Renal cortex interstitium (tissue), 11 donors: ENCODE results near the gene SERINC2. TPM values are rescaled to one million over a fixed set of nuclear protein-coding genes. Genes with fewer than 3 reads are reported as not detected.

ENCODE experiments used
- DNase-seq, 11 donors: peaks; one replicate each; pipeline ENCODE4 v3.0.0-alpha.2; 2013; ENCODE audit warnings: low read depth in 9 of 11, low spot score in 4 of 11; ENCODE audit errors: extremely low read depth in 1 of 11
- polyA plus RNA-seq, 3 donors: library from polyadenylated mRNA; unstranded; fragments of 120-200 nt; gene quantifications; one replicate each; pipeline ENCODE4 v1.2.1, GENCODE V29; 2013; ENCODE audit not compliant: insufficient read length in 3 of 3

The SERINC2 gene
- polyA plus RNA-seq, 3 donors, result 34.8 to 52.4 (median 51.1) TPM

DNA sequence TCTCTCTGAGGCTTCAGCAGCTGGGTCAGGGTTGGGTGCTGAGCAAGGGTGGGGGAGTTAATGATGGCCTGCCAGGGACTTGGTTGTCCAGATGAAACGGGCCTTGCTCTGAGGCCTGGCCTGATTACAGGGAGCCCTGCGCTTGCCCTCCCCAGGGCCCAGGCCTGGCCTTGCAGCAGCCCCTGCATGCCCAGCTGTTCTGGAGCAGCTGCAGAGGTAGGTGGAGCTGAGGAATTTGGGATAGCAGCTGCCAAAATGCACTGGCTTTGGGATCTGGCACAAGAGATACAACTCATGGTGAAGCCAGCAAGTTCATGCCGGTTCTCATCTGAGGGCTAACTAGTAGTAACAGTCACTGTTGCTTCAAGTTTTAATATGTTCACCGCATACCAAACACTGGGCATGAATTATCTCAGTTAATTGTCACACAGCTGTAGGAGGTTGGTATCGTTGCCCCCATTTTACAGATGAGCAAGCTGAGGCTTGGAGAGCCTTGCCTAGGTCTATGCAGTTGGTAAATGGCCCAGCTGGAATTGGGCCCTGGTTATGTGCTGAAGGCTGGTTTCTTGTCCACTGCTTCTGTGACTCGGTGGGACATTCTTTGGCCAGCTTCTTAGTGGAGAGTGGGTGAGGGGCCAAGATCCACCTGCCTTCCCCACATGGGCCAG is 7.3 kb upstream of the SERINC2 start:
- DNase-seq, result no peak

DNA sequence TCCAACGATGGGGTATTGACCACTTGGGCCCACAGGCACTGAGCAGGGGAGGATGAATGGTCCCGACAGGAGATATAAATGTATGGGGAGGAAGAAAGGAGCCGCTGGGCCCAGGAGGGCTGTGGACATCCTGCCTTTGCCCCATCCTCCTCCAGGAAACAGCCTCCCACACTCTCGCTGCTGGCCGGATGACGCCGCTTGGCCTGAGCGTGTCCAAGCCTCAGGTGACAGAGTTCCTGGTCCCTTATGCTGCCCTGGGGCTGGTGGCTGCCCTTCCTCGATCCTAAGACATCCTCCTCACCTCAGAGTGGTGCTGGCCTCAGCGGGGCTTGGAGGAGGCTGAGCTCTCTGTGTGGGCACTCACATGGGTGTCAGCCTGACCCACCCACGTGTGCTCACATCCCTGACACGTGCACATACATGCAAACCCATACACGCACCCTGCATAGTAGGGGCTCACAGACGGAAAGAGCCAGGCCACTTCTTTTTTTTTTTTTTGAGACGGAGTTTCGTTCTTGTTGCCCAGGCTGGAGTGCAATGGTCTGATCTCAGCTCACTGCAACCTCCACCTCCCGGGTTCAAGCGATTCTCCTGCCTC is 5.9 kb upstream of the SERINC2 start:
- DNase-seq, result no peak

DNA sequence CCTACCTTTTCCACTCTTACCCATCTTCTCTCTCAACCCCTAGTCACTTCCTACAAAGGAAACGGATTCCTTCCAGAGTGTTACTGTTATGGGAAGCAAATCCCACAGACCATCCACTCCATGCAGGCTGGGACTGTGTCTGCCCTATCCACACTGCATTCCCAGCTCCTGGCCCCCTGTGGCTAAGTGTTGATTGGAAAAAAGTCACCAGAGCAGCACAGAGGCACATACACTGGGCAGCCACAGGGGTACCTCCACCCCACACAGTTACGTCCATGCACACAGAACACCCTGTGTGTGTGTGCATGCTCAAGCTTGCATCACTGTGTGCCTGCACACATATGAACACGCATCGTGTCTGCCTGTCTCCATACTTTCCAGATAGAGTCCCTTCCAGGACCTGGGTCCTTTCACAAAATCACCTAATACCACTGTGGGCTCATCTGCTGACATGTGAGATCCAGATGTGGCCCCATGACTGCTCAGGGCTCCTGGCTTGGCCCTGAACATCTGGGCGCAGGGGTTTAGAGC is 4.2 kb upstream of the SERINC2 start:
- DNase-seq, result no peak

DNA sequence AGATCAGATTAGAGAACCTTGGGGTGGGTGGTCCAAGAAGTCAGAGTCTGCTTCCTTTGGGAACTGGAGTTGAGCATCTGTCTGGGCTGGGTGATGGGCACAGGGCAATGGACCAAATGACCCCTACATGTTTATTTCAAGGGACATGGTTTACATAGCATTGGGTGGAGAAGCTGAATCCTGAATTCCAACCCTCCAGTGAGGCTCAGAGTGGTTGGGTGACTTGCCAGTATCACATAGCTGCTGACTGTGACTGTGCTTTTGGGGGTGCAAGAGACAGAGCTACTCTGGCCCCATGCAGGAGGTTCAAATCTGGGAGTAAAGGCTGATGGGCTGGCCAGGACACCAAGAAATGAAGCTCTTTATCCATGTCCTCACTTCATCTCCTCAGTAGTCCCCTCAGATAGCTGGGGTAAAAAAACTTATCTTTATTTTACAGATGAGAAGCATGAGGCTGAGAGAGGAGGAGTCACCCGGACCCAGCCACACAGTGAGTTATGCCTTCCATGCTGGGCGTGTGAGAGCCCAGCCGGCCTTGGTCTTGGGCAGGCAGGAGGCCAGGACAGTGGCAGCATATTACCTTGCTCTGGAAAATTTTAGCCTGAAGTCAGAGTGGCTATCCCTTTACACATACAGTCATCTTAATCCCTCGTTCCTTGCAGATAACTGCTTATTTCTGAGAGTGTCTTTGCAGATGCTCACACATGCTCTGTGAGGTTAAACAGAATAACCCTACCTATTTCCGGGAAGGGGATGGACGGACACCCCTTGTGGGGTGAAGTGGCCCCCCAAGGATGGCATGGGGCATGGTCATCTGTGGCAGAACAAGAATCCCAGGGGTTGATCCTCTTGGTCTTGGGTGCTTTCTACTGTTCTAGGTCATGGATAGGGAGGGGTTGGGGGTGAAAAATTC is 2.8 kb upstream of the SERINC2 start:
- no peak for DNase-seq

DNA sequence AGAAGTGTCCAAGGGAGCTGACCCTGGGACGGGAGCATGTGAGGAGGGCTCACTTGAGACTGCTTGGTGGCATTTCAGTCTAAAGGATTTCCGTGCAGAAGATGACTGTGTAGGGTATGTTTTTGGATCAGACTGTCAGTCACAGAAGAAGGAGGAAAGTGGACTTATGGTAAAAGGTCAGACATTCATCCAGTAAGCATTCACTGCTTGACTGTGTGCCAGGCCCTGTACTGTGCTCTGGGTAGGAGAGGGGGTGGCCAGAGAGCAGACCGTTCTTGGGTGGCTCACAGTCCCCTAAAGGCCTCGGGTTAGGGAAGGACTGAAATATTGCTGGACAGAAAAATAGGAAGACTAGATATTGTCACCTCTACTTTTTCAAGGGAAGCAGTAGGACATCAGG is 2.1 kb upstream of the SERINC2 start:
- no peak for DNase-seq

DNA sequence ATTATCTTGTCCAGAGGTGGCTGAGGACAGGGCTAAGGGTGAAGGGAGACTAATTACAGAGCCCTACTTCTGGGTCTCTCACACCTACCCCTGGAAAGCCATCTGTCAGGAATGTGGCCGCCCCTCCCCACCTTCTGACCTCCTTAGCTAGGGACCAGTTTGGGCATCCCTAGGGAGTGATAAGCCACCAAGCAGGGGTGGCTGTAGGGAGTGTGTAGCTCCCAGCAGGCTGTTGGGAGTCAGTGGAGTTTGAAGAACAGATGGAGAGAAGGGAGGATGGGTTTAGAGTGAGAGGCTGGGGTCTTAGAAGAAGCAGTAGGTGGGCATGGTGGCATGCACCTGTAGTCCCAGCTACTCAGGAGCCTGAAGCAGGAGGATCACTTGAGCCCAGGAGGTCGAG is 808 bp upstream of the SERINC2 start:
- DNase-seq, result no peak

DNA sequence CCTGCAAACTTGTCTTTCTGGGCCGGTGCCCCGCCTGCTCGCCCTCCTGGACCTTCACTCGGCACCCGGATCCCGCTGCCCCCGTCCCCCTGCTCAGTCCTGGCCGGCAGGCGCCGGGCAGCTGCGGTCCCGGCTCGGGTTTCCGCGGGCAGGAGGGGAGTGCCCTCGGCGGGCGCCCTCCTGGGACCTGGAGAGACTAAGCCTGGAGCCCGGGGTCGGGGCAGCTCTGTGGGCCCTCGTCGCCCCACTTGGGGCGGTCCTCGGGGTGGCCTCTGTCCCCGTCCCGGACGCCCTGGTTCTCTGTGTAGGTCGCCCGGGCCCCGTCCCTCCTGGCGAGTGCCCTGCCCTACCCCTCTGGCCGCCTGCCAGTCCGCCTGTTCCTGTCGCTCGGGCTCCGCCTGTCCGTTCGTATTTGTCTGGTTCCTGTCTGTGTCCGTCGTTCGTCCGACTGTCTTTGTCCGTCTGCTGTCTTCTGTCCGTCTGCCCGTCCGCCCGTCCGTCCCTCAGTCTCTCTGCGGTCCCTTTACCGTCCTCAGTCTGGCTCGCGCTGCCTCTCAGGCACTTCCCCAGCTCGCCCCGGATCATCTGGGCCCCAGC is 490 bp downstream of the SERINC2 start:
- peak in 7 of 11 donors; percentile 12 to 56 (median 34) for DNase-seq

DNA sequence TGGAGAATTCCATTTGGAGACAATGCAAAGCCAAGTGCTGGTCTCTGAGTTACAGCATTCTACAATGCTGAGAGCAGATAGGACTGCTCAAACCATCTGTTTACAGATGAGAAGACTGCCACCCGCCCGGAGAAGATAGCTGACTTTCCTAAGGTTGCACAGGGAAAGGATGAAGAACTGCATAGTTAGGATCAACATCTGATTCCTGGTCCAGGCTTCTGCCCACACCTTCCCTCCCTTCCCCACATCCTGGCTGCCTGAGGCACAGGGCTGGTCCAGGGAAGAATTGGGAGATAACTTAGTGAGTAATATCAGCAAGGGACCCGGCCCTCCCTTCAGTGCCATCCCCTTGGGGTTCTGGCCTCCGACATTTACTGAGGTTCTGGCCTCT is 2.0 kb downstream of the SERINC2 start:
- DNase-seq, result no peak

DNA sequence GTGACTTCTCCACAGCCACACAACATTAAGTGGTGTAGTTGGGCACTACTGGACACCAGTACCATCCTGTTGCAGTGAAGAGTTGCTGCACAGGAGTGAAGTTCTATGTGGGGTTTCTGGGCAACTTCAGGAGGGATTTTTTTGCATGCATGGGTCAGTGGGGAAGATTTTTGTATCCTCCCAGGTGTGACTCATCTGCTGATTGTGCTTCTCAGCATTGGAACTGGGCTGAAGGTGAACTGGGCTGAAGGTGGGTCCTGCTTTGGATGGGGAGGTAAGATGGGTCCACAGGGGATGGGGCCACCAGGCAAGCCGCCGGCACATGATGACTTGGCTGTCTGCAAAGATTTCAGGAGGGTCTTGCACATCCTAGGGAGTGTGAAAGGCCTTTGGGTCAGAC is 2.6 kb downstream of the SERINC2 start:
- no peak for DNase-seq

DNA sequence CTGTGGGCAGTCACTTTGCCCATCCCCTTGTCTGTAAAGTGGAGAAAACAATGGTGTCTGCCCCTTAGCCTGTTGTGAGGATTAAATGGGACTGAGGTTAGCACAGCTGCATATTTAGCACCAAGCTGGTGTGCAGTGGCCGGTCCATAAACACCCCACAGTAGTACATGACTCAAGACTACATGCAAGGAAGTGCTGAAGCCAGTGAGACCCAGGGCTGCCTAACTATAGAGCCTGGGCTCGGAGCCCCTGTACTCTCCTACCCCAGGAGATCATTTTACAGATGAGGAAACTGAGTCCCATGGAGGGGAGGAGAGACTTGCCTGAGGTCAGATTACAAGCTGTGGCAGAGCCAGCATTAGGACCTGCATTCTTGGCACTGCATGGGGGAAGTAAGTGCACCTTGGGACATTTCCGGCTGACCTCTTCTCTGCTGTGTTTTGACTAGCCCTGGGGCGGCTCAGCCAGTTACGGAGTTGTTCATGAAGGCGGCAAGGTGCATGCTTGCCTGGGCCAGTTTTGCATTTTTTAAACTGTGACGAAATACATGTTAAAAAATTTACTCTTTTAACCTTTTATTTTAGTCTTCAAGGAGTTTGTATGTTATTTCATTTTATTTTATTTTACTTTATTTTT is 3.2 kb downstream of the SERINC2 start:
- peak in 1 of 11 donors; percentile 9 for DNase-seq

DNA sequence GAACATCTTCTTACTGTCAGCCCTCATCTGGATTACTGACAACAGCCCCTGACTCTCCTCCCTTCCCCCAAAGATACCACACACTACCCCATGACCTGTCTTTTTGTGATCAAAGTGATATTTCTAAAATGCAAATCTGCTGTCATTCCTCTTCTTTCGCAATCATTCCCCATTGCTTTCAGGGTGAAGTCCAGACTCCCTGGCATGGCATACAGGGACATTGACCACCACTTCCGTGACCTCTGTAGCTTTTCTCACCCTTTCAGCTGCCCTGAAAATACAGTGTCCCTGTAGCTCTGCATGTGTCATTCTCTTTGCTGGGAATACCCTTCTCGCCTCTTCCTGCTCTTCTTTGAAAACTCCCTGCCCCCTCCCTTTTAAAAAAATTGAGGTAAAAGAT is 4.1 kb downstream of the SERINC2 start:
- no peak for DNase-seq

DNA sequence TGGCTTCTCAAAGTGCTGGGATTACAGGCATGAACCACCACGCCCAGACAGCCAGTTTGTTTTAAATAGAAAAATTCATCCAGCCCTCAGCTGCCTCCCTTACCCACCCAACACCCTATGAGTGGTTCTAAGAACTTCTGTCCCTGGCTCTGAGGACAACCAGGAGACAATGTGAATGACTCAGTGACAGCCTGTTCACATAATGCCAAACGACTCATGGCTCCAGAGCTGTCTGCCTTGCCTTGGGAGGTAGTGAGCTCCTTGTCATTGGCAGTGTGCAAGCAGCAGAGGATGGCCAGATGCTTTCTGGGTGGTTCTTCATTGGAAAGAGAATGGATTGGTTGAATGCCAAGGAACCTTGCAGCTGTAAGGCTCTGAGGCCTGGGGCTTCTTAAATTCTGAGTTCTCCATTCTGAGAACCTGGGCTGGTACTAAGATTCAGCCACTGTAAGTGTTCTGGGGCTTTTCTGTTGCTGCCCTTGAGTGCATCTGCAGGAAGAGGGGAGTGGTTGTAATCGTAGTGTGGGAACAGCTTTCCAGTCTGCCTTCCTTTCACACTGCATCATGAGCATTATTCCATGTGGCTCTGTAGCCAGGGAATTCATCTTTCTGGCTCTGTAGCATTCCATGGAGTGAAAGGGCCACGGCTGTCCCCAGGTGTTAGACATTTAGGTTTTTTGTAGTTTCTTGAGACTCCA is 5.8 kb downstream of the SERINC2 start:
- DNase-seq, result no peak

DNA sequence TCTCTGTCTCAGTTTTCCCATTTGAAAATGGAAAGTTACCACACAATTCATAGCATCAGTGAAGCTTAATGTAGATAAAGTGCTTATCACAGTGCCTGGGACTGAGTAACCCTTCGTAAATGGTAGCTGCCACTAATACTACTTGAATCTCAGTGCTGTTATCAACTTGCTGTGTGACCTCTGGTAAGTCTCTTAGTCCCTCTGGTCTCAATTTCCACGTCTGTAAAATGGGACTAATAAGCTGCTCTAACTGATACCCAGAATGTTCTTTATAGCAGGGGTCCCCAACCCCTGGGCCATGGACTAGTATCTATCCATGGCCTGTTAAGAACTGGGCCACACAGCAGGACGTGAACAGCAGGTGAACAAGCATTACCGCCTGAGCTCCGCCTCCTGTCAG is 7.7 kb downstream of the SERINC2 start:
- DNase-seq, result no peak

DNA sequence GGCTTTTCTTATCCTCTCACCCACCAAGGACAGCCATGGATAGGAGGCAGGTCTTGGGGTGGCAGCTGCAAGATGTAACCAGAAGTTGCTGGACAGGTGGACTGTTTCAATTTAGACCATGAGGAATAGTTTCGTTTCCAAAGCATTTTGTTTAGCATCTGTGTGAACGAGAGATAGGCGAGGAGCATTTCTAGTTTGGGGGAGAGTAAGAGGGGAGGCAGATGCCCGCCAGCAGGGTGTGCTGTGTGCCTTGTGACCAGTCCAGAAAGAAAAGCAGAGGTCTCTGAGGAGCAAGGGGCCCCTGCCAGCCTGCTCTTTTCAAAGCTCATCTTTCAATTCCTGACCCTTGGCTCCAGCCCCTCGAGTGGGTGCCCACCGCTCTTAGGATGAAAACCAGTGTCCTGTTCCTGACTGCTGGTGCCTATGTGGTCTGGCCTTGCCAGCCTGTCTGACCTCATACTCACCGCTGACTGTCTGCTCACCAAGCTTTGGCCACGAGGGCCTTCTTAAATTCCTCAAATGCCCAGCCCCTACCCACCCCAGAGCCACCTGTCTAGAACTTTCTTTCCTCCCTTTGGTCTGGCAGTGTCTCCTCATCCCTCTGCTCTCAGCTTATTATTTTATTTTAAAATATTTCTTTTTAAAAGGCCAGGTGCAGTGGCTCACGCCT is 8.5 kb downstream of the SERINC2 start:
- peak in 1 of 11 donors; percentile 3 for DNase-seq

DNA sequence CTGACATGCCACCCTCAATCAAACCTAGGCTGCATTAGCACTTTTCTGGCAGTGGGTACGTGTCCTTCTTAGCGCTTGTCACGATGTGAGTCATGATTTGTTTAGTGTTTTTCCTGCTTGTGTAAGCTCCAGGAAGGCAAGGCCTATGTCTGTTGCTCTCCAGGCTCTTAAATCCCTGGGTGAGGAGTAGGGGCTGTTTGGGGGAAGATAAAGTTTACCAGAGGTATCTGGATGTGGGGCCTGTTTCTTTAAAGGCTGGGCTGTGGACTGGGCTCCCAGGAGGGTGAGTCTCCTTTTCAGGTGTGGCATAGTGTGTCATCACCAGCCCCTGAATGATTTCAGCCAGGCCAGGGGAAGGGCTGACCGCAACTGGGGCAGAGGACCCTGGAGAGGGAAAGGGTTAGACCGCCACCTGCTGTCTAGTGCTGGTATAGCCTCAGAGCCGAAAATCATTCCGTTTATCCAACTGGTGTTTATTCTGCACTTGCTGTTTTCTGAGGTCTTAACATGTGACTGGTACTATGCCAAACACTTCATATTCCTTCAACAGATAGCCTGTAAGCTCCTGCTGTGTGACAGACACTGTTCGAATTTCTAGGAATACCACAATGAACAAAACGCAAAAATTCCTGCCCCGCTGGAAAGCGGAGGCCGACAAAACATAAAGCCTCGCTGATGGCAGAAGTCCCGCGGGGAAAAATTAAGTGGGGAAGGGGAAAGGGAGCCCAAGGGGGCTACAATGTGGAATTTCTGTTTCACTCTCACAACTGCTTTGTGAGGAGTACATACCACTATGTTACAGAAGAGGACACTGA is 9.7 kb downstream of the SERINC2 start:
- DNase-seq, result peak in 10 of 11 donors; percentile 35 to 65 (median 48)

DNA sequence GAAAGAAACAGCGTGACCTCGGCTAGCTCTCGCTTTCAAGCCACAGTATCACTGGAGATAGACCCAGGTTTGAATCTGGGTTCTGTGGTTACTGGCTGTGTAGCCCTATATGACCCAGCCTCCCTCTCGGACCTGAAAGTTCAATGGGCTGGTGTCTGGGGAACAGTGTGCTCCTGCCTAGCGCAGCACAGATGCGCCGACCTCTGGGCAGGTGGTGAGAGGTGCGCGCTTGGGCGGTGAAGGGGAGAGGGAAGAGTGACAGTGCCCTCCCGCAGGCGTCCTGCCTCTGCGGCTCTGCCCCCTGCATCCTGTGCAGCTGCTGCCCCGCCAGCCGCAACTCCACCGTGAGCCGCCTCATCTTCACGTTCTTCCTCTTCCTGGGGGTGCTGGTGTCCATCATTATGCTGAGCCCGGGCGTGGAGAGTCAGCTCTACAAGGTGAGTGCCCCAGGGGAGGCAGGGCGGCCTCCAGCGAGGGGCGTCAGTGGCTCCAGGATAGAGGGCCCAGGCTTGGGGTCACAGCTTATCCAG is 10.5 kb downstream of the SERINC2 start:
- DNase-seq, result no peak

DNA sequence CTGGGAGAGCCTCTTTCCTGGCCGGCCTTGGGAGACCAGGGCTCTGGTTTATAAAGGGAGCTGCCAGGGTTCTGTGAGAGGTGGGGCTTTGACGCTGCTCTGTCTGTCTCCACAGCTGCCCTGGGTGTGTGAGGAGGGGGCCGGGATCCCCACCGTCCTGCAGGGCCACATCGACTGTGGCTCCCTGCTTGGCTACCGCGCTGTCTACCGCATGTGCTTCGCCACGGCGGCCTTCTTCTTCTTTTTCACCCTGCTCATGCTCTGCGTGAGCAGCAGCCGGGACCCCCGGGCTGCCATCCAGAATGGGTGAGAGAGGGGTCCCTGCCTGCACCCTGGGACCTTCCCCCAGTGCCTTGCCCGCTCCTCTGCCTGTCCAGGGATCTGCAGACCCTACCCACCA is 11.6 kb downstream of the SERINC2 start:
- no peak for DNase-seq
